Superior temporal gyrus (tissue), 1 donor: ENCODE results near the gene ICOS.
"Not testable (repeated sequence)": the region's sequence is repeated elsewhere in the genome, so short reads cannot be mapped to it uniquely, and the experiment has no call there.

ENCODE experiments used
- DNase-seq: peaks from one replicate; pipeline ENCODE4 v3.0.0-alpha.2; 2016; ENCODE audit errors: extremely low spot score

The ICOS gene

GRCh38 chr2:203975912-203976311 is 39.3 kb downstream of the ICOS start:
- DNase-seq: no peak

DNA sequence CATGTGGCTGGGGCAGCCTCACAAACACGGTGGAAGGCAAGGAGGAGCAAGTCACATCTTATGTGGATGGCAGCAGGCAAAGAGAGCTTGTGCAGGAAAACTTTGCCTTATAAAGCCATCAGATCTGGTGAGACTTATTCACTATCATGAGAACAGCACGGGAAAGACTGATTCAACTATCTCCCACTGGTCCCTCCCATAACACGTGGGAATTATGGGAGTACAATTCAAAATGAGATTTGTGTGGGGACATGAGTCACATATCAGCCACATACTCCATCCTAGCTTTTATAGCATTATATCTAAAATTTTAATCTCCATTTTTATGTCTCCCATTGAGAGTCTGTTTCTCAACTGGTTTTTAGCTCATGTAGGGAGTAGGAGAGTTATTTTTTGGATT is 45.7 kb downstream of the ICOS start:
- no peak for DNase-seq

DNA sequence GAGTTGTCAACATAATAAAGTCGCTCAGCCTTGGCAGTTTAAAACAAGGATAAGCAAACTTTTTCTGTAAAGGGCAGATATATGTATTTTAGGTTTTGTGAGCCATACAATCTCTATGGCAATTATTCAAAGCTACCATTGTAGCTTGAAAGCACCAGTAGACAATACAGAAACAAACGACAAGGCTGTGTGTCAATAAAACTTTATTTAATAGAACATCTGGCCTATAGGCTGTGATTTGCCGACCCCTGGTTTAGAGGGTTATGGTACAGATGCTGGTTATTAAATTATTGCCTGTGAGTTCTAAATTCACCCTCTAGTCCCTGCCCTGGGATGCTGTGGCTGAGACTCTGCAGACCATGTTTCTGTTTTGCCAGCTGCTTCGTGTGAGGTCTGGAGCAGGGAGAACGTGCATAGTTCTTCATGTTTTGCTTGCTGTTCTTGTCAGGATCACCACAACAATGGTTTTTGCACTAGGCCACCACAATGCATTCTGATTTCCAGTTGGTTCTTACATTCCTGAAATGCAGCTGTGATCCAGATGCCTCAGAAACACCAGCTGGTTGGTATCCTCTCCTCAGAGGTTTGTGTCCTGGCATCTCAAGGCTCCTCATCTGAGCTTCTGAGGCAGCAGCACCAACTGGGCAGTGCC is 46.6 kb downstream of the ICOS start:
- no peak for DNase-seq

GRCh38 chr2:203985978-203986377 is 49.4 kb downstream of the ICOS start:
- DNase-seq: not testable (repeated sequence)

DNA sequence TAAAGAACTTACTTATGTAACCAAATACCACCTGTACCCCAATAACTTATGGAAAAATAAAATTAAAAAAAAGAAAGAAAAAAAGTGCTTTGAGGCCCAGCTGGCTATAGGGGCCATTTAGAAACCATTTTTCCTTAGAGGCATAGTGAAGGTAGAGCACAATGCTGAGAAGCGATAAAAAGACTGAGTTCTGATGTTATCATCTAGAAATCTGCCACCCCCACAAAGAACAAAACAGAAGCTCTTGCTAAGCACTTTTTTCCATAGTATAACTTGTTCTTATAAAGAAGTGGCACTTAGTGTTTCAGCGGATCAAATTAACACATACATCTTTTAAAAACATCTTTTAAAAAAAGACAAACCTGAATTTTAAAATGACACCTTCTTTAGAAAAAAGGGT is 51.4 kb downstream of the ICOS start:
- no peak for DNase-seq

DNA sequence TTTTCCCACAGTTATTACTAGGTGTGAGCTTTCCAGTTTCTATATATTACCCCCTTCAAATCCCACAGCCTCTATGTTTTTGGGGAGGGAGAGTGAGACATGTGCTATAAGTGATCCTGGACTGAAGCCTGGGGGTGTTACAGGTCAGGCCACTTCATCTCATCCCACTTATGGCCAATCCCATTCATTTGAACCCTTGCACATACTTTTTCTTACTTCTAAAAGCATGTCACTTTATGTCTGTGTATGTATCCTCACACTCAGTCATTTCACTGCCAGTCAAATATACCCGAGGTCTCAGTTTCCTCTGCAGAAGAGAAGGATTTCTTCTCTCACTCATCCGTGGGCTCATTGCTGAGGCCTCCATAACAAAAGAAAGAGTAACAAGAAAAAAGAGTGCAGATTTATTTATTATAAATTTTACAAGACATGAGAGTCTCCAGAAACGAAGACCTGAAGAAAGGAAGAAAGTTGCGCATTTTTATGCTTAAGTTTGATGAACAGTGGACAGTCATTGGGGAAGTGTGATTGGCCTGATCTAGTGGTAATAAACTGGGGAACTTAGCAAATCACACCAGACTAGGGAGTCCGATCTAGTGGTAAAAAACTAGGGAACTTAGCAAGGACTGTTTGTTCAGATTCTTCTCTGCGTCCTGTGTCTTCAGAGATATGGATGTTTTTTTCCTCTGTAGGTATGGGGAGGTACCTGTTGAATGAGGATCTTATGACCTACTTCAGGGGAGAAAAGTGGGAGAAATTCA is 52.1 kb downstream of the ICOS start:
- no peak for DNase-seq

DNA sequence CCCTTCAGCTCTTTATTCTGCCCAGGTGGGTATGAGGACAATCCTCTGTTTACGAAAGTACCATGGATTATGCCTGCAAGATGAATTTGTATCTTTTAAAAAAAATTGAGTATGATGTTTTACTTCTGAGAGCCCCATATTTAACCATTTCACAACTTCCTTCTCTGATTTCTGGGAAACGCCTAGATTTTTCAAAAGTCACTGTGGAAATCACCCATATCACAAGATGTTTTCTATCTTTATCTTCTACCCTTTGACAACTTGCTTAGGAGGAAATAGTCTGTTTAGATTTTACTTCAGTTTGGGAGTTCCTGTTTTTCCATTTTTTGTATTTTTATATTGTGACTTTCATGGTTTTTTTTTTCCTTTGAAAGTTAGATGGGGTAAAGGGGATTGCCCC is 53.0 kb downstream of the ICOS start:
- DNase-seq: no peak

DNA sequence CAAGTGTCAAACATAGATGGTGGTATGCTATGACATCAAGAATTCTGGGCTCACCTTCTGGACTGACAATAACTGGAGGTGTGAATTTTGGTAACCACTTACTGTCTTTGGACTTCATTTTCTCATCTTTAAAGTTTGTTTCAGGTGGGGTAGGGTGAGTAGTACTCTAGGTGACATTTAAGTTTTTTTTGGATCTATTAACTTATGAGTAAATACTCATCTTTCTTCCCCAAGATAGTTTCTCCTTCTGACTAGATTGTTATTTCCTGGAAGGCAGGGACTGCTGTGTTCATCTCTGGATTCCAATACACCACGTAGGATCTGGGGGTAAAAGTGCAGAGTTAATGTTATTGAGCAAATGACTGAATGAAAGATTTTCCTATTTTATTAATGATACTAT is 55.9 kb downstream of the ICOS start:
- DNase-seq: no peak

DNA sequence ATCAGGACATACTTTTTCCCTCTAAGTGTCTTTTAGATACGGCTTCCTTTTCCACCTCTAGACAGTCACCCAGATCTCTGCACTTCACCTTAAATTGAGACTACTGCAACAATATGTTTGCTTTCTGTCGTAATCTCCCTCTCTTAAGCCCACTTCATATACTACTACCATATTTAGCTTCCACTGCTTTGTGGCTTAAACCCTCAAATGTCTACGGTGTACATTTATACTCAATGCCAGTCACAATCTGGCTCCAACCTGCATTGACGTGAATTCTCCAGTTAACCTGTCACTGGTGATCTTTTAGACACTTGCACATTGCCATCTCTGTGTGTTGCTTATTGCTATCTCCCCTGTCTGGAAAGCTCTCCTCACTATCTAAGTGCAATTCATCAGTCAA is 56.4 kb downstream of the ICOS start:
- DNase-seq: no peak

GRCh38 chr2:203993560-203993959 is 57.0 kb downstream of the ICOS start:
- no peak for DNase-seq

DNA sequence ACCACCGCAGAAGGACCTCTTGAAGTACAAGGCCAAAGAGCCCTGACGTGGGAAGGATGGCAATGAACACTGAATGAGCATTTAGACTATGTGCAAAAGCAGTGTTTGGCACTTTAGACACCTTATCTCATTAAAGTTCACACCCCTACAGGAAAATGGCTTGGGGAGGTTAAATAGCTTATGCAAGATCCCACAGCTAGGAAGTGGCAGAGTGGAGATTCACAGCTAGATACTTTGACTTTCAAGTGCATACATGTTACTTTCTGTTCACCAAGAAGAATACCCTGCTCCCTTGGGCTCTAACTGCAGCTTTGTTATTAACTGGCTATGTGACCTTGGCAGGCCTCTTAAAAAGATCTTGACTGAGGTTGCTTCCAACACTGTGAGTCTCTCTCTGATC is 58.2 kb downstream of the ICOS start:
- no peak for DNase-seq

DNA sequence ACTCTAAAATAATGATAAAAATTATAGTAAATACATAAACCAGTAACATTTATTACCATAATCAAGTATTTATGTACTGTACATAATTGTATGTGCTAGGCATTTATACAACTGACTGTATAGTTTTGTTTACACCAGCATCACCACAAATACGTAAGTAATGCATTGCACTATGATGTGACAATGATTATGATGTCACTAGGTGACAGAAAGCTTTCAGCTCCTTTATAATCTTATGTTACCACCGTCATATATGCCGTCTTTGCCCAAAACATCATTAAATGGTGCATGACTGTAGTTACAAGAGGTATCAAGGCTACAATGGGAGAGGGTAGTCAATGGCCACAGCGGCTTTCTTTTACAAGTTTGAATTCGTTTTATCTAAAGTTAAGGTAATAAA is 60.1 kb downstream of the ICOS start:
- DNase-seq: no peak

- no peak for DNase-seq
Measured at GRCh38 chr2:203997481-203997880, 60.9 kb downstream of the ICOS start.

- DNase-seq: no peak
Measured at GRCh38 chr2:203997980-203998809, 61.6 kb downstream of the ICOS start.

DNA sequence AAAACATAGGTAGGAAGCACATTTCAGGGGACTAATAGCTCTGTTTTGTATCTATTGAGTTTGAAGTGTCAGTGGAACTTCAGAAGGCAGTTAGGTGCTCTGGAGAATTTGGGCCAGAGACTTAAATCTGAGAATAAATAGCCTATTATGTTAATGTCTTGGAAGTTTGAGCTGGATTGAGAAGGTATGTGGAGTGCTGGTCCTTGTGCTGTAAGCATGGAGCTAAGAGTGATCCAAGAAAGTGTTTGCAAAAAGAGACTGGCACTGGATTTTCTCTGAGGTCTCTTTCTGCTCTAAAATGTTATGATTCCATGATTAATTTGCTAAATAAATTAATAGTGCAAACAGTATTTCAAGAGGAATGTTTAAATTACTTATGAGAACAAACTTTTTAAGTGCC is 63.3 kb downstream of the ICOS start:
- DNase-seq: no peak

GRCh38 chr2:204000446-204000845 is 63.9 kb downstream of the ICOS start:
- no peak for DNase-seq

- peak; percentile 20 for DNase-seq
Measured at GRCh38 chr2:204003276-204003990, 66.9 kb downstream of the ICOS start.

GRCh38 chr2:204004912-204005311 is 68.3 kb downstream of the ICOS start:
- DNase-seq: no peak

DNA sequence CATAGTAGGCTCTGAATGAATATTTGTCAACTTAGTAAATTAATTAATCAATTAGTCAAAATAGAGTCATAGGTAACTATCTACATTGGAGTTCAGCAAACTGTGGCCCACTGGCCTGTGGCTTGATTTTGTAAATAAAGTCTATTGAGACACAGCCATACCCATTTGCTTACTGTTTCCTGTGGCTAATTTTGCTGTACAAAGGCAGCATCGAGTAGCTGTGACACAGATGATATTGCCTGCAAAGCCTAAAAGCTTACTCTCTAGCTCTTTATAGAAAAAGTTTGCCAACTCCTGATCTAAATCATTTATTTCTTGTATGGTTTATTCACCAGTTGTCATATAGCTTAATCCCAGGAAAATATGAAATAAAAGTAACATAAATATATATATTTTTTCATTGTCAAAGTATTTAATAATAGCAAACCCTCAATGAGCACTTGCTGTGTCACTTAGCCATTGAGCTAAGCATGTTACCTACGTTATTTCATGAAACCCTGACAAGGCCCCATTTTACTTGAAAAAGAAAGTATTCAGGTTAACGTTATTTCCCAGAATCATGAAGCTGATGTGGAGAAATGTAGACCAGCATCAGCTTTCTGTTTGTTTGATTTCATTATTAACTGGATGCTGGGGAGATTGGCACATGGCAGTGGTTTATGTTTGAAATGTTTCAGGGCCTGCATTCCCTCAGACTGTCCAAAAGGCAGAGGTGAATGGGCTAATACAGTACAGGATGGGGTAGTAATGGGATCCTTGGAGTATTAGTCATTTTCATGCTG is 69.6 kb downstream of the ICOS start:
- no peak for DNase-seq

GRCh38 chr2:204008352-204008751 is 71.8 kb downstream of the ICOS start:
- no peak for DNase-seq
